Measurements from ENCODE around the gene SCARB1.

DNA sequence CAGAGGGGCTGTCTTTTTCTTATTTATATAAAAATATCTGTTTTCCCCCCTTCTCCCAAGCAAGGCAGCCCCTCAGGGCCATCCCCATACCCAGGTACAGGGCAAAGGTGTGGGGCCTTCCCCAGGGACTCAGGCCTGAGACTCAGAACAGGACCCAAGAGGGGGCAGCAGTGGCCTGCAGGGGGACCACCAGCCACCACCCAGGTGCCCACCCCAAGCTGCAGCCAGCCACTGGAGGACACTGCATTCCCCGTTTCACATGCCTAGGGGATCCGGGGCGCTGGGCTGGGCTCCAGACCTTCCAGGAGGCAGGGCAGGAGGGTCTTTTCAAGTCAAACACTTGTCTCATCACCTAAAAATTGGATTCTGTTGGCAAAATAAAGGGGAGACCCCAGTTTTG lies 83.3 kb downstream of the SCARB1 start:
- TF ChIP-seq, protein P1, sequence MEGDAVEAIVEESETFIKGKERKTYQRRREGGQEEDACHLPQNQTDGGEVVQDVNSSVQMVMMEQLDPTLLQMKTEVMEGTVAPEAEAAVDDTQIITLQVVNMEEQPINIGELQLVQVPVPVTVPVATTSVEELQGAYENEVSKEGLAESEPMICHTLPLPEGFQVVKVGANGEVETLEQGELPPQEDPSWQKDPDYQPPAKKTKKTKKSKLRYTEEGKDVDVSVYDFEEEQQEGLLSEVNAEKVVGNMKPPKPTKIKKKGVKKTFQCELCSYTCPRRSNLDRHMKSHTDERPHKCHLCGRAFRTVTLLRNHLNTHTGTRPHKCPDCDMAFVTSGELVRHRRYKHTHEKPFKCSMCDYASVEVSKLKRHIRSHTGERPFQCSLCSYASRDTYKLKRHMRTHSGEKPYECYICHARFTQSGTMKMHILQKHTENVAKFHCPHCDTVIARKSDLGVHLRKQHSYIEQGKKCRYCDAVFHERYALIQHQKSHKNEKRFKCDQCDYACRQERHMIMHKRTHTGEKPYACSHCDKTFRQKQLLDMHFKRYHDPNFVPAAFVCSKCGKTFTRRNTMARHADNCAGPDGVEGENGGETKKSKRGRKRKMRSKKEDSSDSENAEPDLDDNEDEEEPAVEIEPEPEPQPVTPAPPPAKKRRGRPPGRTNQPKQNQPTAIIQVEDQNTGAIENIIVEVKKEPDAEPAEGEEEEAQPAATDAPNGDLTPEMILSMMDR (IDR thresholded peaks at IDR 0.05) = no peak
- no peak for TF ChIP-seq POLR2A (IDR thresholded peaks at IDR 0.05)
- no peak for TF ChIP-seq EP300 (IDR thresholded peaks at IDR 0.05)

All from tibial nerve (tissue), 4 donors.